Left lung (tissue), 10 donors: ENCODE measurements around the gene ITGB6. TPM values are rescaled to one million over a fixed set of nuclear protein-coding genes. Genes with fewer than 3 reads are reported as not detected.
"Not testable (repeated sequence)": the region's sequence is repeated elsewhere in the genome, so short reads cannot be mapped to it uniquely, and the experiment has no call there.

Experiments used
- ATAC-seq: fragments of 200-7000 bp; cut with Tn5 transposase; one replicate; pipeline ENCODE4 v1.9.1; 2020; ENCODE audit warnings: moderate library complexity
- DNase-seq, 4 donors: peaks; one replicate each; pipeline ENCODE4 v3.0.0-alpha.2; 2013 to 2020
- H3K27ac ChIP-seq, 2 donors: fragments of 200-600 bp; sonication (generic) in 1 of 2; one replicate each; pipeline versions ENCODE4 v1.5.0 to v1.8.0; 2020 to 2021
- H3K27me3 ChIP-seq, 2 donors: fragments of 200-600 bp; sonication (generic) in 1 of 2; one replicate each; pipeline versions ENCODE4 v1.5.0 to v1.8.0; 2020 to 2021
- H3K36me3 ChIP-seq, 2 donors: fragments of 200-600 bp; sonication (generic) in 1 of 2; one replicate each; pipeline versions ENCODE4 v1.5.0 to v1.8.0; 2020 to 2021
- H3K4me1 ChIP-seq, 2 donors: fragments of 200-600 bp; one replicate each; pipeline ENCODE4 v1.8.0; 2021
- H3K4me3 ChIP-seq, 2 donors: fragments of 200-600 bp; sonication (generic) in 1 of 2; one replicate each; pipeline versions ENCODE4 v1.5.0 to v1.8.0; 2020 to 2021; ENCODE audit warnings: mild to moderate bottlenecking in 1 of 2
- H3K9me3 ChIP-seq, 2 donors: fragments of 200-600 bp; sonication (generic) in 1 of 2; one replicate each; pipeline versions ENCODE4 v1.5.0 to v1.8.0; 2020 to 2021
- intact Hi-C, 2 donors: fragments of 100-400 bp; cut with DNase I; formaldehyde crosslinking; loops; one replicate each; pipeline versions ENCODE4 v1.11.2 to v1.14.2; 2022
- polyA plus RNA-seq, 6 donors: library from polyadenylated mRNA; unstranded; fragments of 120-200 nt; gene quantifications; one replicate each; pipeline ENCODE4 v1.2.1, GENCODE V29; 2013; ENCODE audit not compliant: insufficient read length in 6 of 6
- total RNA-seq, 2 donors: library from RNA; stranded (reverse); fragmentation: NEBNext Ultra II Directional; extraction: Animal tissue kit (Norgen Biotek cat#: 25700); gene quantifications; one replicate each; pipeline ENCODE4 v1.2.1, GENCODE V29; 2021
- TF ChIP-seq, protein P1 (sequence below), 2 donors: fragments of 200-600 bp; sonication (generic) in 1 of 2; IDR thresholded peaks; one replicate each; pipeline versions ENCODE4 v1.5.0 to v1.8.0; 2021; ENCODE audit warnings: antibody characterized with exemption in 2 of 2
- donor health status: DM: no; HTN: yes; CAD: no.
- donor health status: DM: no; HTN: no; CAD: no.

The ITGB6 gene
- total and polyA plus RNA-seq, 8 donors = 4.4 to 227 (median 8.5) TPM

DNA sequence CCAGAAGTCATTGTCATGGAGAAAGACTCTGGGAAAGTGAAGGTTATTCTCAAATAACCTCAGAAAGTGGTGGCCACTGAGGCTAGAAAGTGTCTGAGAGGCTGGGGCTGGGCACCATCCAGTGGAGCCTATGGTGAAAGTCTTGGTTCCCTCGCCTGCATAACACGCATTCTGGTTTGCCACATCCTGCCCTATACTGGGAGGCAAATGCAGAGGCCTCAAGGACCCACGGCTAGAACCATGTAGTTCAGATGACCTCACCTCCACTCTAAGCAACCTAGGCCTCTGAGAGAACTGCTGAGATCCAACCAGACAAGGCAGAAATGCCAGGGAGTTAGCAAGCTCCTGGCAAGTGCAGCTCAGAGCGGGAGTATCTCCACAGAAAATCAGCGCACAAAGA is 5.1 kb downstream of the ITGB6 start:
- Histone ChIP-seq H3K9me3 (no peaks in the 10 kb centered on the region), H3K4me3 (no peak overlapping the region), H3K4me1 (no peaks in the 10 kb centered on the region), H3K27me3 (no peaks in the 10 kb centered on the region), H3K27ac (no peak overlapping the region), H3K36me3 (no peaks in the 10 kb centered on the region)
- intact Hi-C loops = no loop called here
- peak; percentile 8 for ATAC-seq
- TF ChIP-seq, protein P1, sequence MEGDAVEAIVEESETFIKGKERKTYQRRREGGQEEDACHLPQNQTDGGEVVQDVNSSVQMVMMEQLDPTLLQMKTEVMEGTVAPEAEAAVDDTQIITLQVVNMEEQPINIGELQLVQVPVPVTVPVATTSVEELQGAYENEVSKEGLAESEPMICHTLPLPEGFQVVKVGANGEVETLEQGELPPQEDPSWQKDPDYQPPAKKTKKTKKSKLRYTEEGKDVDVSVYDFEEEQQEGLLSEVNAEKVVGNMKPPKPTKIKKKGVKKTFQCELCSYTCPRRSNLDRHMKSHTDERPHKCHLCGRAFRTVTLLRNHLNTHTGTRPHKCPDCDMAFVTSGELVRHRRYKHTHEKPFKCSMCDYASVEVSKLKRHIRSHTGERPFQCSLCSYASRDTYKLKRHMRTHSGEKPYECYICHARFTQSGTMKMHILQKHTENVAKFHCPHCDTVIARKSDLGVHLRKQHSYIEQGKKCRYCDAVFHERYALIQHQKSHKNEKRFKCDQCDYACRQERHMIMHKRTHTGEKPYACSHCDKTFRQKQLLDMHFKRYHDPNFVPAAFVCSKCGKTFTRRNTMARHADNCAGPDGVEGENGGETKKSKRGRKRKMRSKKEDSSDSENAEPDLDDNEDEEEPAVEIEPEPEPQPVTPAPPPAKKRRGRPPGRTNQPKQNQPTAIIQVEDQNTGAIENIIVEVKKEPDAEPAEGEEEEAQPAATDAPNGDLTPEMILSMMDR (IDR thresholded peaks at IDR 0.05) = no peak
- no peak for DNase-seq

DNA sequence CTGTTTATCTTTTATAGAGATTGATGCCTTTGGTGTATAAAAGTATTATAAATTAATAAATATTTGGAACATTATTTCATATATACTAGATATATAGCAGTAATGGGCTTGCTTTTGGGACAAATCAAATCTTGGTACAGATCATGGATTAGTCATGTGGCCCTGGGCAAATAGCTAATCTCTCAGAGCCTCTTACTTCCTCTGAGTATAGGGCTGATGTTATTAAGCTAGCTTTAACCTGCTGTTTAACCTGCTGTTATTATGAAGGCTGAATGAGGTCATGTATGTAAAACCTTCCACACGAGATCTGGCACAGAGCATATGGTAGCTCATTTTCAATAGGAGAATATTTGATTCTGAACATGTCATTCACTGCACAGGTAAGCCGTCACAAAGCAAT is 5.7 kb downstream of the ITGB6 start:
- ATAC-seq (peak; percentile 13), DNase-seq (no peak)
- no peaks in the 10 kb centered on the region for H3K9me3 ChIP-seq
- TF ChIP-seq, protein P1 (IDR thresholded peaks at IDR 0.05) = no peak
- H3K27me3 ChIP-seq = no peaks in the 10 kb centered on the region
- H3K4me1 ChIP-seq = no peaks in the 10 kb centered on the region
- intact Hi-C loops = no loop called here
- no peaks in the 10 kb centered on the region for H3K36me3 ChIP-seq
- H3K4me3 ChIP-seq = no peak overlapping the region
- H3K27ac ChIP-seq = no peak overlapping the region

DNA sequence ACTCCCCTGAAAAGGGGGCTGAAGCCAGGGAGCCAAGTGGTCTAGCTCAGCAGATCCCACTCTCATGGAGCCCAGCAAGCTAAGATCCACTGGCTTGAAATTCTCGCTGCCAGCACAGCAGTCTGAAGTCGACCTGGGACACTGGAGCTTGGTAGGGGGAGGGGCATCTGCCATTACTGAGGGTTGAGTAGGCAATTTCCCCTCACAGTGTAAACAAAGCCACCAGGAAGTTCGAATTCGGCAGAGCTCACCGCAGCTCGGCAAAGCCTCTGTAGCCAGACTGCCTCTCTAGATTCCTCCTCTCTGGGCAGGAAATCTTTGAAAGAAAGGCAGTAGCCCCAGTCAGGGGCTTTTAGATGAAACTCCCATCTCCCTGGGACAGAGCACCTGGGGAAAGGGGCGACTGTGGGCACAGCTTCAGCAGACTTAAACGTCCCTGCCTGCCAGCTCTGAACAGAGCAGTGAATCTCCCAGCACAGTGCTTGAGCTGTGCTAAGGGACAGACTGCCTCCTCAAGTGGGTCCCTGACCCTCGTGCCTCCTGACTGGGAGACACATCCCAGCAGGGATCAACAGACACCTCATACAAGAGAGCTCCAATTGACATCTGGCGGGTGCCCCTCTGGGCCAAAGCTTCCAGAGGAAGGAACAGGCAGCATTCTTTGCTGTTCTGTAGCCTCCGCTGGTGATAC is 18.8 kb downstream of the ITGB6 start:
- H3K36me3 ChIP-seq, H3K4me3 ChIP-seq, H3K4me1 ChIP-seq, H3K9me3 ChIP-seq, H3K27me3 ChIP-seq, intact Hi-C loops: not testable (repeated sequence)
- DNase-seq = peak in 2 of 4 donors; percentile 30 to 66
- peak overlapping the region; percentile 21 to 38 for H3K27ac ChIP-seq
- peak; percentile 93 for ATAC-seq

DNA sequence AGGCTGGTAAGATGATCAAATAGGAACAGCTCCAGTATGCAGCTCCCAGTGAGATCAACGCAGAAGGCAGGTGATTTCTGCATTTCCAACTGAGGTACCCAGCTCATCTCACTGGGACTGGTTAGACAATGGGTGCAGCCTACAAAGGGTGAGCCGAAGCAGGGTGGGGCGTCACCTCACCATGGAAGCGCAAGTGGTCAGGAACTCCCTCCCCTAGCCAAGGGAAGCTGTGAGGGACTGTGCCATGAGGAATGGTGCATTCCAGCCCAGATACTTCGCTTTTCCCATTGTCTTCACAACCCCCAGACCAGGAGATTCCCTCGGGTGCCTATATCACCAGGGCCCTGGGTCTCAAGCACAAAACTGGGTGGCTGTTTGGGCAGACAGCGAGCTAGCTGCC is 19.4 kb downstream of the ITGB6 start:
- H3K4me3 ChIP-seq, H3K4me1 ChIP-seq, H3K27me3 ChIP-seq, DNase-seq, H3K36me3 ChIP-seq, H3K9me3 ChIP-seq, intact Hi-C loops: not testable (repeated sequence)
- peak overlapping the region in 1 of 2 donors; percentile 38 for H3K27ac ChIP-seq
- peak; percentile 41 for ATAC-seq

DNA sequence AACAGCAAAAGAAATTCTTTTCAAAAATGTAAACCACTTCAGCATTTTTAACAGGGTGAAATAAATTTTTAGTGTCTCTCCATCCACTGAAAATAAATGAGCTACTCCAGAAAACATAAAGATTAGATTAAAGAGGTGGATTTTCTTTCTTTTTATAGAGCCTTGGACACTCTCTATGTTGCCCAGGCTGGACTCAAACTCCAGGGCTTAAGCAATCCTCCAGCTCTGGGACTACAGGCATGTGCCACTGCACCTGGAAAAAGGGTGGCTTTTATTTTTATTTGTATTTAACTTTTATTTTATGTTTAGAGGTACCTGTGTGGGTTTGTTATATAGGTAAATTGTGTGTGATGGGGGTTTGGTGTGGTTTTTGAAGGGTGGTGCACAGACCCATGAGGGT is 19.9 kb downstream of the ITGB6 start:
- H3K27ac ChIP-seq = no peak overlapping the region
- peak; percentile 58 for ATAC-seq
- DNase-seq = no peak
- intact Hi-C loops = no loop called here
- H3K27me3 ChIP-seq = no peaks in the 10 kb centered on the region
- no peaks in the 10 kb centered on the region for H3K36me3 ChIP-seq
- TF ChIP-seq, protein P1 (IDR thresholded peaks at IDR 0.05) = no peak
- no peak overlapping the region for H3K4me3 ChIP-seq
- H3K9me3 ChIP-seq = no peaks in the 10 kb centered on the region
- H3K4me1 ChIP-seq = no peaks in the 10 kb centered on the region

DNA sequence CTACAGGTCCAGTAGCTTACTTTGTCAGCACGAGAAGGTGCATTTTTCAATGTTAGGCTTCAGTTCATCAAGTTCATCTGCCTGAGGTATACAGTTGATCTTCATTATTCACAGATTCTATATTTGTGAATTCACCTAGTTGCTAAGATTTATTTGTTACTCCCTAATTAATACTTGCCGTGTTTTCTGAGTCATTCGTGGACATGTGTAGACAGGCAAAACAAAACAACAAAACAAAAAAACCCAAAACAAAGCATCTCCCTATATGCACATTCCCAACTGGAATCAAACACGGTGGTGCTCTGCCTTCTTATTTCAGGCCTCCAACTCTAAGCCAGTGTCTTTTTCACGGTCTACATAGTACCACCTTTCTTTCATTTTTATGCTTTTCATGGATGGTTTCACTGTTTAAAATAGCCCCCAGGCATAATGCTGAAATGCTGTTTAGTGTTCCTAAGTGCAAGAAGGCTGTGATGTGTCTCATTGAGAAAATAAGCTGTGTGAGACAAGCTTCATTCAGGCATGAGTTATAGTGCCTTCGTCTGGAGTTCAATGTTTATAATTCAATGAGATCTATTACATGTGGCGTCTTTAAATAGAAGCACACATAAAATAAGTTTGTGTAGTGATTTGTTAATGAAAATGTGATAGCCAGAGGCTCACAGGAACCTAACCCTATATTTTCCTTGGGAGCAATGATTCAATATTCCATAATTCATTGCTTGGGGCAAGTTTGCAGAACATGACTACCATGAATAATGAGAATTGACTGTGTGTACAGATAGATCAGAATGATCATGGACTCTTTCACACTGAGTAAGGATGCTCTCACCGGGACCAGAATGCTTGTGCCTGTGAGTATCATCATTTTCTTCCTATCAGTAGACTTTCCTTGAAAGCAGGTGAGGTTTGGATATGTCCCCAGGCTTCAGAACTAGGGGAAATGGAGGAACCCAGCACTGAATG is 24.6 kb downstream of the ITGB6 start:
- H3K9me3 ChIP-seq = no peaks in the 10 kb centered on the region
- no peak for ATAC-seq
- H3K4me3 ChIP-seq = no peak overlapping the region
- TF ChIP-seq, protein P1 (IDR thresholded peaks at IDR 0.05) = no peak
- H3K36me3 ChIP-seq = no peaks in the 10 kb centered on the region
- intact Hi-C loops = no loop called here
- no peaks in the 10 kb centered on the region for H3K27me3 ChIP-seq
- H3K27ac ChIP-seq = no peak overlapping the region
- DNase-seq = no peak
- H3K4me1 ChIP-seq = peaks cover 0 to 4% of the 10 kb centered on the region in 2 donors
